Breast epithelium (tissue), 4 donors: Measurements from ENCODE around the gene DISP1. TPM values are rescaled to one million over a fixed set of nuclear protein-coding genes. Genes with fewer than 3 reads are reported as not detected.

ENCODE experiments used
- DNase-seq, 2 donors: peaks; one replicate each; pipeline ENCODE4 v3.0.0-alpha.2; 2019; ENCODE audit warnings: low spot score in 2 of 2
- H3K27ac ChIP-seq, 2 donors: fragments of 200-600 bp; sonication (generic) in 1 of 2; one replicate each; pipeline ENCODE4 v1.5.1; 2016 to 2019; ENCODE audit warnings: mild to moderate bottlenecking in 1 of 2
- H3K27me3 ChIP-seq, 2 donors: fragments of 200-600 bp; sonication (generic) in 1 of 2; one replicate each; pipeline versions ENCODE4 v1.5.1 to v1.6.0; 2017 to 2019; ENCODE audit warnings: control low read depth in 1 of 2, mild to moderate bottlenecking in 1 of 2
- H3K36me3 ChIP-seq: fragments of 200-600 bp; one replicate; pipeline ENCODE4 v1.5.1; 2019
- H3K4me1 ChIP-seq, 2 donors: fragments of 200-600 bp; sonication (generic); one replicate each; pipeline ENCODE4 v1.5.1; 2016 to 2019; ENCODE audit warnings: control low read depth in 1 of 2
- H3K4me3 ChIP-seq, 3 donors: fragments of 200-600 bp; sonication (generic); 1 replicate in 2 of 3; 2 replicates in 1 of 3; pipeline ENCODE4 v1.5.1; 2016 to 2019; ENCODE audit warnings: mild to moderate bottlenecking in 3 of 3, moderate library complexity in 2 of 3
- H3K9me3 ChIP-seq, 2 donors: fragments of 200-600 bp; sonication (generic) in 1 of 2; one replicate each; pipeline ENCODE4 v1.5.1; 2016 to 2019; ENCODE audit warnings: control low read depth in 1 of 2
- POLR2A ChIP-seq: fragments of 450-650 bp; IDR thresholded peaks from one replicate; pipeline ENCODE4 v1.6.1; 2016; ENCODE audit warnings: antibody characterized with exemption, mild to moderate bottlenecking, moderate library complexity
- POLR2AphosphoS5 ChIP-seq, 3 donors: sonication (generic); formaldehyde crosslinking; IDR thresholded peaks; one replicate each; pipeline ENCODE4 v1.6.1; 2017; ENCODE audit warnings: antibody characterized with exemption in 3 of 3
- intact Hi-C: fragments of 100-400 bp; cut with DNase I; formaldehyde crosslinking; loops from one replicate; pipeline ENCODE4 v1.15.1; 2023; ENCODE audit warnings: low total_unique reads
- total RNA-seq, 3 donors: library from RNA; depleted of rRNA; stranded (reverse); fragments of >200 nt; gene quantifications; one replicate each; pipeline ENCODE4 v1.1.0, GENCODE V29; 2016
- TF ChIP-seq, protein P1 (sequence below), 3 donors: fragments of 450-650 bp; IDR thresholded peaks; one replicate each; pipeline ENCODE4 v1.5.1; 2016 to 2017; ENCODE audit warnings: antibody characterized with exemption in 3 of 3, mild to moderate bottlenecking in 3 of 3, moderate library complexity in 3 of 3

The DISP1 gene
- total RNA-seq, 3 donors from 2014 or later: 7.5 to 17.1 (median 10.5) TPM

DNA sequence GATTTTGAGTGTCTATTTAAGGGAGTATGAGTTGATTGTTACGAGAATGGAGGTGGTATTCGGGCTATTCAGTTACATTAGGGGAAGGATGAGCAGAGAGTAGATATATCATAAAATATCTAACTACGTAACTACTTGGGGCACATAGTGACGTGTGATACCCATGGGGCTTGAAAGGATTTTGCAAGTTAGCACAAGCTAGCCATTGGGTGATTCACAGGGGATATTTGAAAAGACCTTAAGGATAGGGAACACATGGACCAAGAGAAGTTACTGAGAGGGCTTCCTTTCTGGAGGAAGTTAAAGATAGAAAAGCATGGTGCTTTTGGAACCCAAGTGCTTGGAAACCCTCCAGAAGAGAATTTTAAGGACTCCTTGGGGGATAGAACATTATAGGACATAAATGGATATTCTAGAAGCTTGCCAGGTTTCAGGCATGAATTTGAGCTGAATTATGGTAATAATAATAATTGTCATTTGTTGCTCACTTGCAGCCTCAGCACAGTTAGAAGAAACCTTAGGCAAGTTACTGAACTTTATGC is 5.4 kb downstream of the DISP1 start:
- Histone ChIP-seq H3K9me3 (no peaks in the 10 kb centered on the region), H3K4me3 (no peak overlapping the region), H3K27ac (no peak overlapping the region), H3K27me3 (no peaks in the 10 kb centered on the region), H3K4me1 (no peaks in the 10 kb centered on the region), H3K36me3 (no peaks in the 10 kb centered on the region)
- TF ChIP-seq POLR2AphosphoS5 (IDR thresholded peaks at IDR 0.05): no peak
- no peak for TF ChIP-seq POLR2A
- TF ChIP-seq, protein P1, sequence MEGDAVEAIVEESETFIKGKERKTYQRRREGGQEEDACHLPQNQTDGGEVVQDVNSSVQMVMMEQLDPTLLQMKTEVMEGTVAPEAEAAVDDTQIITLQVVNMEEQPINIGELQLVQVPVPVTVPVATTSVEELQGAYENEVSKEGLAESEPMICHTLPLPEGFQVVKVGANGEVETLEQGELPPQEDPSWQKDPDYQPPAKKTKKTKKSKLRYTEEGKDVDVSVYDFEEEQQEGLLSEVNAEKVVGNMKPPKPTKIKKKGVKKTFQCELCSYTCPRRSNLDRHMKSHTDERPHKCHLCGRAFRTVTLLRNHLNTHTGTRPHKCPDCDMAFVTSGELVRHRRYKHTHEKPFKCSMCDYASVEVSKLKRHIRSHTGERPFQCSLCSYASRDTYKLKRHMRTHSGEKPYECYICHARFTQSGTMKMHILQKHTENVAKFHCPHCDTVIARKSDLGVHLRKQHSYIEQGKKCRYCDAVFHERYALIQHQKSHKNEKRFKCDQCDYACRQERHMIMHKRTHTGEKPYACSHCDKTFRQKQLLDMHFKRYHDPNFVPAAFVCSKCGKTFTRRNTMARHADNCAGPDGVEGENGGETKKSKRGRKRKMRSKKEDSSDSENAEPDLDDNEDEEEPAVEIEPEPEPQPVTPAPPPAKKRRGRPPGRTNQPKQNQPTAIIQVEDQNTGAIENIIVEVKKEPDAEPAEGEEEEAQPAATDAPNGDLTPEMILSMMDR (IDR thresholded peaks at IDR 0.05): no peak
- intact Hi-C loops: no loop called here
- DNase-seq: no peak

DNA sequence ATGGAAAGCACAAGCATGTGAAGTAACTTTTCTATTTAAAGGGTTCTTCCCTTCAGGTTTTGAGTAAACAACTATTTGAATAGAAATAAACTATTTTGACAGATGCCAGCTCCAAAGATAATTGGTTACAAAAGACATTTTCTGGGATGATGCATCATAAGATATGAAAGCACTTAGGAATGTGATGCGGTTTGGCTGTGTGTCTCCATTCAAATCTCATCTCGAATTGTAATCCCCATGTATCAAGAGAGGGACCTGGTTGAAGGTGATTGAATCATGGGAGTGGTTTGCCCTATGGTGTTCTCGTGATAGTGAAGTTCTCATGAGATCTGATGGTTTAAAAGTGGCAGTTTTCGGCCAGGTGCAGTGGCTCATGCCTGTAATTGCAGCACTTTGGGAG is 6.4 kb downstream of the DISP1 start:
- DNase-seq: no peak
- Histone ChIP-seq H3K27me3 (no peaks in the 10 kb centered on the region), H3K4me1 (no peaks in the 10 kb centered on the region), H3K9me3 (no peaks in the 10 kb centered on the region), H3K36me3 (no peaks in the 10 kb centered on the region), H3K27ac (no peak overlapping the region), H3K4me3 (no peak overlapping the region)
- TF ChIP-seq POLR2A (no peak), POLR2AphosphoS5 (IDR thresholded peaks at IDR 0.05) (no peak)
- TF ChIP-seq, protein P1 (IDR thresholded peaks at IDR 0.05): no peak
- intact Hi-C loops: no loop called here

DNA sequence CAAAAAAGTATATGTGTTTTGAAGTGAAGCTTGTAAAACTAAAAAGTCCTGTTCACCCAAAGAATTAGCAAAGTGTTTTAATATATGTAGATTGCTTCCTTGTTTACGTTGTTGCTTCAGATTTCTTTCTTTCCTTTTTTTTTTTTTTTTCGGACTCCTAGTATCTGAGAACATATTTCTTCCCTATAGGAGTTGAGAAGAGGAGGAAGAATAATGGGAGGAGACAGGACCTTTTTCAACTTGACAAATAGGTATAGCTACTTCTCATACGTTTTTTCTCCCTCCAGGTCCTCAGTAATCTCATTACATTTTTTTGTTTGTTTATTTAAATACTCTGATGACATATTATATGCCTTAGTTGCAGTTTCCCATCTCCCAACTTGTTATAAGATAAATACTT is 8.9 kb downstream of the DISP1 start:
- H3K4me3 ChIP-seq: no peak overlapping the region
- intact Hi-C loops: no loop called here
- no peaks in the 10 kb centered on the region for H3K9me3 ChIP-seq
- H3K36me3 ChIP-seq: no peaks in the 10 kb centered on the region
- TF ChIP-seq POLR2A: no peak
- TF ChIP-seq POLR2AphosphoS5 (IDR thresholded peaks at IDR 0.05): no peak
- TF ChIP-seq, protein P1 (IDR thresholded peaks at IDR 0.05): no peak
- no peaks in the 10 kb centered on the region for H3K4me1 ChIP-seq
- H3K27me3 ChIP-seq: no peaks in the 10 kb centered on the region
- H3K27ac ChIP-seq: no peak overlapping the region
- no peak for DNase-seq

DNA sequence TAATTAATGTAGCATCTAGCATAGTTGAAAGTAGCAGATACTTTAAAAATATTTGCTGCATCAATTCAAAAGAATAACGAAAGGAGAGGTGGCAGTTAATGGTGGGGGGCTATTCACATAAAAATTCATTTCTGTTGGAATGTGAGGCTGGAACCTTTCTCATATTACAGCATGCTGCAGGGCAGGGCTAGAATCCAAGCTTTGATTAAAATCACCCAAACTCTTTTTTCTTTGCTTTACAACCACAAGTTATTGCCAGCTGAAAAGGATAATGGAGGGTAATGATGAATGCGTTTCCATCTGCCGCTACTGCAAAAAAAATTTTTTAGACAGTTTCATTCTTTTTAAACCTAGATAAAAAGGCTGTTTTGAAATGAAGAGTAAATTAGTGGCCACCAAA is 9.8 kb downstream of the DISP1 start:
- peak overlapping the region in 1 of 3 donors; percentile 3 for H3K4me3 ChIP-seq
- no peaks in the 10 kb centered on the region for H3K4me1 ChIP-seq
- H3K27ac ChIP-seq: no peak overlapping the region

DNA sequence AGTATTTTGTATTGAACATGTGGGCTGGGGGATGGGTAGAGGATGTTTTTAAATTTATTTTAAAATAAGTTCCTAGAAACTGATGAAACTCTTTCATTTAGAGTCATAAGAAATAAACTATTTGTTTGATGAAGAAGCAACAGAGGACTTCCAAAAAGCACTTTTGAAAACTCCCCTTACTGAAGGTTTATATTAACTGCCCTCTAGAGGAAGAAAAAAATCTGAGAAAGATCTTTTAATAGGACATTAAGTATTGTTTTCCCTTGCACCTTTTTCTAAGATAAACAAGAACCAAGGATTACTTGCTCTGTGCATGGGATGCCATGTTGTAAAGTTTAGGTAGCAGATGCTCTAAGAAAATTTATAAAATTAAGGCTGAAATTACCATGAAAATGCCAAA is 14.1 kb downstream of the DISP1 start:
- Histone ChIP-seq H3K27me3 (no peaks in the 10 kb centered on the region), H3K4me3 (no peak overlapping the region), H3K9me3 (no peaks in the 10 kb centered on the region), H3K36me3 (no peaks in the 10 kb centered on the region), H3K27ac (no peak overlapping the region), H3K4me1 (no peaks in the 10 kb centered on the region)
- TF ChIP-seq POLR2AphosphoS5 (IDR thresholded peaks at IDR 0.05): no peak
- TF ChIP-seq, protein P1 (IDR thresholded peaks at IDR 0.05): no peak
- intact Hi-C loops: no loop called here
- DNase-seq: no peak

More for the DNA sequence above, 9.8 kb downstream of the DISP1 start:
- no peaks in the 10 kb centered on the region for H3K27me3 ChIP-seq
- no peak for TF ChIP-seq POLR2A
- TF ChIP-seq, protein P1 (IDR thresholded peaks at IDR 0.05): no peak
- no peak for TF ChIP-seq POLR2AphosphoS5 (IDR thresholded peaks at IDR 0.05)
- no peaks in the 10 kb centered on the region for H3K36me3 ChIP-seq
- H3K9me3 ChIP-seq: no peaks in the 10 kb centered on the region
- intact Hi-C loops: no loop called here
- DNase-seq: no peak
